Keratinocyte (primary cell): ENCODE measurements around the gene OR1A1.

Source experiments
- CTCF ChIP-seq, 3 experiments: IDR thresholded peaks in 1 of 3; conservative IDR thresholded peaks in 1 of 3; optimal IDR thresholded peaks in 1 of 3; 2 replicates in 2 of 3; 3 replicates in 1 of 3; pipeline versions ENCODE3 to v1.5.1; 2011; ENCODE audit warnings: low read length in 3 of 3, mild to moderate bottlenecking in 3 of 3, moderate library complexity in 2 of 3, control low read depth in 1 of 3, inconsistent platforms in 1 of 3; ENCODE audit not compliant: insufficient read depth in 2 of 3; ENCODE audit errors: extremely low read depth in 1 of 3
- EZH2 ChIP-seq: IDR thresholded peaks from one replicate; pipeline ENCODE4 v1.6.1; 2012; ENCODE audit warnings: inconsistent platforms, mild to moderate bottlenecking, low read length, moderate library complexity

DNA sequence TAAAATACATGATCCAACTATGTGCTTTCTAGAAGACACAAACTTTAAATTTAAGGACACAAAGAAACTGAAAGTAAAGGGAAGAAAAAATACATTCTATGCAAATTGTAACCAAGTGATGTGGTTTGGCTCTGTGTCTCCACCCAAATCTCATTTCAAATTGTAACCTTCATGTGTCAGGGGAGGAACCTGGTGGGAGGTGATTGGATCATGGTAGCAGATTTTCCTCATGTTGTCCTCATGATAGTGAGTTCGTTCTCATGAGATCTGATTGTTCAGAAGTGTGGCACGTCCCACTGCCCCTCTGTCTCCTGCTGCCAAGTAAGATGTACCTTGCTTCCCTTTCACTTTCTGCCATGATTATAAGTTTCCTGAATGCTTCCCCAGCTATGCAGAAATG is 15.0 kb downstream of the OR1A1 start:
- TF ChIP-seq CTCF (optimal IDR thresholded peaks at IDR 0.05 in 1 of 3, IDR thresholded peaks at IDR 0.05 in 1 of 3, conservative IDR thresholded peaks at IDR 0.05 in 1 of 3; ENCODE audit: extremely low read depth in 1 of 3, insufficient read depth in 2 of 3, low read length in 3 of 3) = no peak
- TF ChIP-seq EZH2 = no peak
